H1 (cell line): ENCODE results near the gene COL4A1. TPM values are rescaled to one million over a fixed set of nuclear protein-coding genes. Genes with fewer than 3 reads are reported as not detected.
"Not testable (repeated sequence)": the region's sequence is repeated elsewhere in the genome, so short reads cannot be mapped to it uniquely, and the experiment has no call there.

Experiments
- CTCF ChIA-PET: fragments of 300-600 bp; sonication (Branson Sonifier 250); formaldehyde crosslinking; loops from one replicate; lab custom pipeline; 2021; ENCODE audit not compliant: partially characterized antibody; lab: Charles Lee
- POLR2A ChIA-PET: fragments of 300-600 bp; sonication (Branson Sonifier 250); formaldehyde crosslinking; loops from one replicate; lab custom pipeline; 2021; ENCODE audit warnings: inconsistent platforms; ENCODE audit not compliant: partially characterized antibody; lab: Charles Lee
- DNase-seq, 2 experiments: peaks; one replicate each; pipeline versions ENCODE4 v3.0.0 to v3.0.0-alpha.2; 2010 to 2022; ENCODE audit warnings: low spot score in 2 of 2, low read depth in 1 of 2, mixed read lengths in 1 of 2
- FAIRE-seq: peaks from 2 replicates; lab custom pipeline; 2011; peaks lifted over from hg19 to GRCh38; lab: Jason Lieb, UNC
- H2AFZ ChIP-seq: 2 replicates; pipeline ENCODE4 v1.8.1; 2012; ENCODE audit warnings: low read length, inconsistent platforms
- H2AK5ac ChIP-seq: 2 replicates; pipeline ENCODE4 v1.6.1; 2013; ENCODE audit warnings: low read depth, low read length
- H2BK120ac ChIP-seq: replicated peaks from 2 replicates; pipeline ENCODE3; 2013; ENCODE audit warnings: low read depth, low read length, inconsistent platforms
- H2BK12ac ChIP-seq: 2 replicates; pipeline ENCODE4 v1.6.1; 2013; ENCODE audit warnings: low read depth, low read length
- H2BK15ac ChIP-seq: 2 replicates; pipeline ENCODE4 v1.6.1; 2013; ENCODE audit warnings: low read length
- H2BK20ac ChIP-seq: 2 replicates; pipeline ENCODE4 v1.6.1; 2013; ENCODE audit warnings: low read length
- H2BK5ac ChIP-seq: 2 replicates; pipeline ENCODE4 v1.6.1; 2013; ENCODE audit warnings: low read depth, low read length
- H3K14ac ChIP-seq: 2 replicates; pipeline ENCODE4 v1.6.1; 2013; ENCODE audit warnings: inconsistent platforms; ENCODE audit not compliant: insufficient read length
- H3K18ac ChIP-seq: 2 replicates; pipeline ENCODE4 v1.6.1; 2013; ENCODE audit warnings: low read length; ENCODE audit errors: extremely low read depth
- H3K23ac ChIP-seq: 2 replicates; pipeline ENCODE4 v1.6.1; 2013; ENCODE audit warnings: inconsistent platforms; ENCODE audit not compliant: insufficient read length
- H3K23me2 ChIP-seq: 2 replicates; pipeline ENCODE4 v1.6.1; 2013; ENCODE audit warnings: low read depth, low read length
- H3K27ac ChIP-seq: 2 replicates; pipeline ENCODE4 v1.6.1; 2011; ENCODE audit warnings: low read depth, low read length, inconsistent platforms
- H3K27me3 ChIP-seq, 4 experiments: replicated peaks in 1 of 4; 1 replicate in 1 of 4; 2 replicates in 3 of 4; pipeline versions ENCODE4 v1.6.1 to v1.8.1; 2011 to 2013; ENCODE audit warnings: low read length in 3 of 4, mild to moderate bottlenecking in 3 of 4, inconsistent platforms in 2 of 4, mixed read lengths in 2 of 4, moderate library complexity in 1 of 4; ENCODE audit not compliant: control insufficient read depth in 3 of 4, insufficient read depth in 3 of 4; ENCODE audit errors: extremely low read depth in 1 of 4
- H3K36me3 ChIP-seq, 4 experiments: 2 replicates each; pipeline versions ENCODE4 v1.6.1 to v1.8.1; 2011 to 2013; ENCODE audit warnings: mild to moderate bottlenecking in 4 of 4, low read length in 3 of 4, moderate library complexity in 2 of 4, control low read depth in 1 of 4, inconsistent platforms in 1 of 4; ENCODE audit not compliant: insufficient read depth in 4 of 4, control insufficient read depth in 2 of 4
- H3K4ac ChIP-seq: replicated peaks from 2 replicates; pipeline ENCODE3; 2013; ENCODE audit warnings: low read length, low read depth, mixed read lengths, inconsistent platforms; ENCODE audit not compliant: insufficient read length
- H3K4me1 ChIP-seq, 4 experiments: replicated peaks in 1 of 4; 1 replicate in 1 of 4; 2 replicates in 3 of 4; pipeline versions ENCODE4 v1.6.1 to v1.8.1; 2011 to 2013; ENCODE audit warnings: low read length in 3 of 4, inconsistent platforms in 2 of 4, mixed read lengths in 1 of 4; ENCODE audit not compliant: insufficient read depth in 4 of 4, control insufficient read depth in 3 of 4
- H3K4me2 ChIP-seq, 2 experiments: 2 replicates each; pipeline versions ENCODE4 v1.6.1 to v1.8.1; 2011 to 2013; ENCODE audit warnings: low read depth in 2 of 2, low read length in 2 of 2, control low read depth in 1 of 2, inconsistent platforms in 1 of 2, mild to moderate bottlenecking in 1 of 2; ENCODE audit not compliant: insufficient read depth in 1 of 2
- H3K4me3 ChIP-seq, 4 experiments: fragments of 200-600, 300-600 bp in 1 of 4; sonication (generic), shearing (Covaris generic), sonication (Bioruptor Twin) in 1 of 4; 2 replicates each; pipeline versions ENCODE4 v1.5.1 to v1.8.1; 2011 to 2016; ENCODE audit warnings: low read length in 4 of 4, low read depth in 3 of 4, control low read depth in 2 of 4, inconsistent platforms in 2 of 4, mild to moderate bottlenecking in 2 of 4, mixed read lengths in 1 of 4, moderate library complexity in 1 of 4; ENCODE audit not compliant: insufficient read depth in 2 of 4; ENCODE audit errors: extremely low read depth in 1 of 4
- H3K56ac ChIP-seq: replicated peaks from 2 replicates; pipeline ENCODE3; 2013; ENCODE audit warnings: low read depth, mild to moderate bottlenecking, mixed read lengths, low read length, inconsistent platforms; ENCODE audit not compliant: insufficient read length
- H3K79me1 ChIP-seq: 2 replicates; pipeline ENCODE4 v1.6.1; 2013; ENCODE audit warnings: low read depth, low read length, control low read depth
- H3K79me2 ChIP-seq, 2 experiments: 2 replicates each; pipeline versions ENCODE4 v1.6.1 to v1.8.1; 2012 to 2013; ENCODE audit warnings: low read length in 2 of 2, mild to moderate bottlenecking in 2 of 2, inconsistent platforms in 1 of 2; ENCODE audit not compliant: insufficient read depth in 2 of 2, control insufficient read depth in 1 of 2
- H3K9ac ChIP-seq, 4 experiments: replicated peaks in 1 of 4; 1 replicate in 1 of 4; 2 replicates in 3 of 4; pipeline versions ENCODE4 v1.6.1 to v1.8.1; 2011 to 2013; ENCODE audit warnings: low read depth in 3 of 4, low read length in 3 of 4, control low read depth in 2 of 4, mild to moderate bottlenecking in 2 of 4, moderate library complexity in 2 of 4, inconsistent platforms in 1 of 4; ENCODE audit errors: extremely low read depth in 1 of 4
- H3K9me3 ChIP-seq, 2 experiments: 2 replicates each; pipeline versions ENCODE4 v1.6.1 to v1.8.1; 2012 to 2013; ENCODE audit warnings: mild to moderate bottlenecking in 2 of 2, moderate library complexity in 2 of 2, control low read depth in 1 of 2, inconsistent platforms in 1 of 2, low read depth in 1 of 2, low read length in 1 of 2, mixed read lengths in 1 of 2; ENCODE audit not compliant: insufficient read depth in 2 of 2
- H4K20me1 ChIP-seq, 2 experiments: replicated peaks in 1 of 2; 2 replicates each; pipeline versions ENCODE3 to v1.8.1; 2011 to 2013; ENCODE audit warnings: inconsistent platforms in 2 of 2, low read length in 2 of 2, mild to moderate bottlenecking in 1 of 2; ENCODE audit not compliant: insufficient read depth in 2 of 2, control insufficient read depth in 1 of 2
- H4K5ac ChIP-seq: 2 replicates; pipeline ENCODE4 v1.6.1; 2013; ENCODE audit warnings: low read length, low read depth, mixed read lengths, inconsistent platforms; ENCODE audit not compliant: insufficient read length
- H4K8ac ChIP-seq: 2 replicates; pipeline ENCODE4 v1.8.0; 2013; ENCODE audit warnings: mild to moderate bottlenecking, moderate library complexity, low read length, inconsistent platforms; ENCODE audit not compliant: insufficient read depth; ENCODE audit errors: extremely low read depth
- H4K91ac ChIP-seq: replicated peaks from 2 replicates; pipeline ENCODE3; 2013; ENCODE audit warnings: low read length, mixed read lengths, inconsistent platforms; ENCODE audit not compliant: insufficient read length
- BRCA1 ChIP-seq: IDR thresholded peaks from 2 replicates; pipeline ENCODE4 v1.6.1; 2012; ENCODE audit warnings: low read depth, low read length, improper control_type of control experiment
- CREB1 ChIP-seq: IDR thresholded peaks from 2 replicates; pipeline ENCODE4 v1.6.1; 2012; ENCODE audit warnings: inconsistent platforms
- EP300 ChIP-seq, 2 experiments: IDR thresholded peaks; 1 replicate in 1 of 2; 2 replicates in 1 of 2; pipeline ENCODE4 v1.6.1; 2011 to 2012; ENCODE audit warnings: low read depth in 2 of 2, low read length in 2 of 2, mild to moderate bottlenecking in 2 of 2, borderline replicate concordance in 1 of 2, inconsistent platforms in 1 of 2, moderate library complexity in 1 of 2
- NANOG ChIP-seq: IDR thresholded peaks from 2 replicates; pipeline ENCODE4 v1.6.1; 2011; ENCODE audit warnings: low read length, low read depth, mild to moderate bottlenecking, inconsistent platforms; ENCODE audit not compliant: insufficient read depth, poor library complexity, severe bottlenecking
- POU5F1 ChIP-seq: IDR thresholded peaks from 2 replicates; pipeline ENCODE4 v1.6.1; 2011; ENCODE audit warnings: low read depth, mild to moderate bottlenecking, low read length, moderate library complexity
- YY1 ChIP-seq: IDR thresholded peaks from 2 replicates; pipeline ENCODE4 v1.6.1; 2011; ENCODE audit warnings: low read depth, mild to moderate bottlenecking, low read length
- WGBS, 2 experiments: shearing (Covaris generic) in 1 of 2; methylation state at CpG; one replicate each; pipeline versions ENCODE4 v1.1.6 to v1.1.7; 2013 to 2015; ENCODE audit warnings: low lambda C conversion rate in 2 of 2, mixed read lengths in 2 of 2, inconsistent platforms in 1 of 2, low coverage in 1 of 2, missing lambda C conversion rate in 1 of 2; ENCODE audit not compliant: insufficient replicate concordance in 2 of 2, insufficient coverage in 1 of 2, insufficient read length in 1 of 2; ENCODE audit errors: extremely low coverage in 1 of 2, missing lambda C conversion rate in 1 of 2; 5-methylcytosine and 5-hydroxymethylcytosine counted together
- polyA plus RNA-seq, 7 experiments: library from polyadenylated mRNA; depleted of rRNA in 3 of 7; stranded (reverse) in 5 of 7; unstranded in 2 of 7; fragments of >200 nt in 5 of 7; fragments of 200-250 nt in 2 of 7; gene quantifications; 1 replicate in 5 of 7; 2 replicates in 1 of 7; 4 replicates in 1 of 7; pipeline versions ENCODE4 v1.2.1 to v1.2.3, GENCODE V29; 2011 to 2013; ENCODE audit warnings: missing spikeins in 2 of 7, mixed read lengths in 2 of 7
- total RNA-seq: library from RNA; stranded (reverse); fragmentation: NEBNext Ultra II Directional; extraction: Animal tissue kit (Norgen Biotek cat#: 25700); gene quantifications from 2 replicates; pipeline ENCODE4 v1.2.1, GENCODE V29; 2021

Gene COL4A1
- total and polyA plus RNA-seq, 2 of the 8 experiments (the other 6 are each of a cell fraction or from before 2014, with no cell fraction given) = 30.7 to 82.0 TPM

- TF ChIP-seq POU5F1 = no peak
- no peak for TF ChIP-seq YY1
- TF ChIP-seq BRCA1 = no peak
- TF ChIP-seq EP300 (IDR thresholded peaks at IDR 0.05; ENCODE audit: borderline replicate concordance in 1 of 2, low read depth in 2 of 2, low read length in 2 of 2) = no peak
- TF ChIP-seq NANOG = no peak
- no peak for TF ChIP-seq CREB1
These were observed 15.3 kb upstream of the COL4A1 start (continued) for GRCh38 chr13:110322126-110322827.

GRCh38 chr13:110321573-110321972 is 14.6 kb upstream of the COL4A1 start:
- H3K79me2 ChIP-seq, H2AK5ac ChIP-seq, H2BK20ac ChIP-seq, H2BK15ac ChIP-seq, H3K14ac ChIP-seq, H3K4me2 ChIP-seq, H4K5ac ChIP-seq, H3K56ac ChIP-seq, H3K27me3 ChIP-seq, H3K23ac ChIP-seq, H3K27ac ChIP-seq, FAIRE-seq, H2BK120ac ChIP-seq, H3K4me3 ChIP-seq, DNase-seq, H2BK12ac ChIP-seq, H3K23me2 ChIP-seq, POLR2A ChIA-PET, H3K36me3 ChIP-seq, H3K9me3 ChIP-seq, H4K8ac ChIP-seq, H3K9ac ChIP-seq, H2BK5ac ChIP-seq, H3K18ac ChIP-seq, H3K4ac ChIP-seq, H2AFZ ChIP-seq, H4K91ac ChIP-seq: not testable (repeated sequence)
- 93% methylated on average over 3 of the region's 3 CpGs; no CpG with 5 or more reads in 1 of the 2 experiments for WGBS, 2 experiments
- H3K79me1 ChIP-seq = peaks cover 14% of the 10 kb centered on the region
- peaks cover 4 to 16% (median 8%) of the 10 kb centered on the region in 4 experiments for H3K4me1 ChIP-seq
- peaks cover 0 to 12% of the 10 kb centered on the region in 2 experiments for H4K20me1 ChIP-seq
- CTCF ChIA-PET = interaction anchor here (3.7 kb wide), 1 partner anchor 13 kb away, joined by 40 read pairs; the partner anchor contains the start of genes COL4A1 and COL4A2
